GM04503 (cell line): ENCODE measurements around the gene ZER1.
"Not testable (repeated sequence)": the region's sequence is repeated elsewhere in the genome, so short reads cannot be mapped to it uniquely, and the experiment has no call there.

Experiments
- DNase-seq: peaks from one replicate; pipeline ENCODE4 v3.0.0-alpha.2; 2012; ENCODE audit warnings: low read depth

Gene ZER1

DNA sequence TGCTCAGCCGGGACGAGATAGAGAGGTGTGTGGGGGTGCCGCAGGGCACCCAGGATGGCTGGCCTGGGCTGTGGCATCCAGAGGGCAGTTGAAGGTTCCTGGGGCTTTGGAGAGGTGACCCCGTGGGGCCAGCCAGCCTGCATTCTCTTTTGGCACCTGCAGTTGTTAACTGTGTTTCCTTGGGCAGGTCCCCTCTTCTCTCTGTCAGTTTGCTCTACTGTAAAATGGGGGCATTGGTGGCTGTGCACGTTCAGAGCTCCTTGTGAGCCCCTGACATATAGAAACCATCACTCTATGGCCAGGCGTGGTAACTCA, 56.3 kb downstream of the ZER1 start:
- DNase-seq, result no peak

DNA sequence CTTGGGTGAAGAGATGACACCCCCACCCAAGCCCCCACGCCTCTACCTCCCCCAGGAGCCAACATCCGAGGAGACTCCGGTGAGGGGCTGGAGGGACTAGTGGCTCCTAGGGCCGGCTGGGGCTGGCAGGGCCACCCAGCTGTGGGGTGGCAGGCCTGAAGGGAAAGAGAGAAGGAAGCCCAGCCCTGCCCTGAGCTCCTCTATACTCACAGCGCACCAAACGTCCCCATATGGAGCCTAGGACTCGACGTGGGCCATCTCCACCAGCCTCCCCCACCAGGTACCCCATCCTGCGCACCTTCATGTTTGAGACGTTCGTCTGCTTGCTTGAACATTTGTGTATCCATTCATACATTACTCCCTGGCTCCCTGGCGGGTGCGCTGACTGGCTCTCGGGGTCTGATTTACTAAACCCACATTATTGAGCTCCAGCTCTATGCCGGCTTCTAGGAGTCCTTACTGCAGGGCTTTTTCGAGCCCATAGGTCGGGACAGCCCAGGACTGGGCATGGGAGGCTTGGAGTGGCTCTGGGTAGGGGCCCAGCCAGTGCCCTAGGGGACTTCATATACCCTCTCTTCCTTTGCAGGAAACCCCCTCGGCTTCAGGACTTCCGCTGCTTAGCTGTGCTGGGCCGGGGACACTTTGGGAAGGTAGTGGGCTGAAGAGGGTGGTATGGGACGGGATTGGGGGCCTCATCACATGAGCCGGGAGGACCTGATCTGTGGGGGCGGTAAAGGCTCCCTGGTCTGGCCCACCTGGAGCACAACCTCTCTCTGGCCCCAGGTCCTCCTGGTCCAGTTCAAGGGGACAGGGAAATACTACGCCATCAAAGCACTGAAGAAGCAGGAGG, 56.9 kb downstream of the ZER1 start:
- DNase-seq, result no peak

DNA sequence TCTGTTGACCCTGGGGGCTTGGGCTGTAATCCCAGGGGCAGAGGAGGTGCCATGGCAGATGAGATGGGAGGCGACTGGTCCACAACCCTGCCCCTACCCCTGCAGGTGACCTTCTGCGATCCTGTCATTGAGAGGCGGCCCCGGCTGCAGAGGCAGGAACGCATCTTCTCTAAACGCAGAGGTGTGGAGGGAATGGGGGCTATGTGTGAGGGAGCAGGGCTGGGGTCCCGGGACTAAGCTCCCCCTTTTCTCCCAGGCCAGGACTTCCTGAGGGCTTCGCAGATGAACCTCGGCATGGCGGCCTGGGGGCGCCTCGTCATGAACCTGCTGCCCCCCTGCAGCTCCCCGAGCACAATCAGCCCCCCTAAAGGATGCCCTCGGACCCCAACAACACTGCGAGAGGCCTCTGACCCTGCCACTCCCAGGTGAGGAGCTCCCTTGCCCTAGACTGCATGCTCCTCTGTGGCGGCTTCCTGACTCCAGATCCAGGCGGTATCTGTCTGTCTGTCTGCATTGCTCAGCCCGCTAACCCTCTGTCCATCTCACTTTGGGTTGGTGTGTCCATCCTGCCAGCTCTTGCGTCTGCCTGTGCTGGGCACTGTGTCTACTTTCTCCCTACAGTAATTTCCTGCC, 57.7 kb downstream of the ZER1 start:
- DNase-seq, result no peak

DNA sequence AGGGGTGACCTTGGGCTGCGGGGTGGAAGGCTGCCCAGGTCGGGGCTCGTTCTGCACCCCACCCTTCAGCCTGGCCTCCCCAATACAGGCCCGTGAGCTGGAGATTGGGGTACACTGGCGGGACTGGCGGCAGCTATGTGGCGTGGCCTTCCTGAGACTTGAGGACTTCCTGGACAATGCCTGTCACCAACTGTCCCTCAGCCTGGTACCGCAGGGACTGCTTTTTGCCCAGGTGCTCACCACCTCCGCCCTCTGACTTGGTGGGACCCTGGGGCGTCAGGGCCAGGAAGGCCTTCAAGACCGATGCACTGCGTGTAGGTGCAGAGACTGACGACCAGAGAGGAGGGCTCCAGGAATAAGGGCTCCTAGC, 58.3 kb downstream of the ZER1 start:
- DNase-seq, result no peak

DNA sequence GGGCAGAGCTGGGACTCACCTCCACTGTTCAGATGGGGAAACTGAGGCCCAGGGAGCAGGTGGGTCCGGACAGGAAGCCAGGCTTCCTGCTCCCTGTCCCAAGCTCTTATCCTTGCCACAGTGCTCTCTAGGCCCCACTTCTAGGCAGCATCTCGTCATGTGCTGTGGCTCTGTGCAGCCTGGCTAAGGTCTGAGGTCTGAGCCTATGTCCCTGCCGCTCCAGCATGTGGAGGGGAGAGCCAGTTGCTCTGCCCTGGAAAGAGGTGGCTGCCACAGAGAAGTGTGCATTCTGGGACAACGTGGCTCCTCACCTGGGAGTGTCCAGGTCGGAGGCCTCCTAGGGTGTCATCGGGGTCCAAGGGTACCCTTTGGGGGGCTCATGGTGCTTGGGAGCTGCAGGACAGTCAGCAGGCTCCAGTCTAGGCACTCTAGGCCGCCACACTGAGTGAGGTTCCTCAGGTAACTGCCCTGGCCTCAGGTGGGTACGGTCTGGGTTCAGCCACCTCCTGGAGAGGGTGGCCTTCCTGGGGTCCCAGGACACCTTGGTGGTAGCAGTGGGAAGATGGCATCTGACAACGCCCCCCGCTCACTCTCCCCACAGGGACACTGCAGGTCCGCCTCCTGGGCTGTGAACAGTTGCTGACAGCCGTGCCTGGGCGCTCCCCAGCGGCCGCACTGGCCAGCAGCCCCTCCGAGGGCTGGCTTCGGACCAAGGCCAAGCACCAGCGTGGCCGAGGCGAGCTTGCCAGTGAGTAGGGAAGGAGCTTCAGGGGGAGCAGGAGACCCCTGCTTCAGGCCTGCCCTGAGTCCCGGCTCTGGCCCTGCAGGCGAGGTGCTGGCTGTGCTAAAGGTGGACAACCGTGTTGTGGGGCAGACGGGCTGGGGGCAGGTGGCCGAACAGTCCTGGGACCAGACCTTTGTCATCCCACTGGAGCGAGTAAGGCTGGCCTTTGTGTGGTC, 59.0 kb downstream of the ZER1 start:
- DNase-seq, result no peak

DNA sequence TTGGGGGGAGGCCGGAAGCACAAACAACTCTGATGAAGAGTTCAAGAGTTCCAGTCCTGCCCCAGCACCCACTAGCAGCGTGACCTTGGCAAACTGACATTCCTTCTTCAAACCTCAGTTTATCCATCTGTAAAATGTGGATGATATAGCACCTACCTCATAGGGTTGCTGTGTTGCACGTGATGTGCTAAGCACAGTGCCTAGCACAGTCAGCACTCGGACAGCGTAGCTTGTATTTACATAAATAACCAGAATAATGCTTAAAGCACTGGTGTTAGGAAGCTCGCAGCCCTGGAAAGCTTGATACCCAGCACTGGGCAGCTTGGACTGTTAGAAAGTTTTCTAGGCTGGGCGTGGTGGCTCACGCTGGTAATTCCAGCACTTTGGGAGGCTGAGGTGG, 64.3 kb downstream of the ZER1 start:
- no peak for DNase-seq

DNA sequence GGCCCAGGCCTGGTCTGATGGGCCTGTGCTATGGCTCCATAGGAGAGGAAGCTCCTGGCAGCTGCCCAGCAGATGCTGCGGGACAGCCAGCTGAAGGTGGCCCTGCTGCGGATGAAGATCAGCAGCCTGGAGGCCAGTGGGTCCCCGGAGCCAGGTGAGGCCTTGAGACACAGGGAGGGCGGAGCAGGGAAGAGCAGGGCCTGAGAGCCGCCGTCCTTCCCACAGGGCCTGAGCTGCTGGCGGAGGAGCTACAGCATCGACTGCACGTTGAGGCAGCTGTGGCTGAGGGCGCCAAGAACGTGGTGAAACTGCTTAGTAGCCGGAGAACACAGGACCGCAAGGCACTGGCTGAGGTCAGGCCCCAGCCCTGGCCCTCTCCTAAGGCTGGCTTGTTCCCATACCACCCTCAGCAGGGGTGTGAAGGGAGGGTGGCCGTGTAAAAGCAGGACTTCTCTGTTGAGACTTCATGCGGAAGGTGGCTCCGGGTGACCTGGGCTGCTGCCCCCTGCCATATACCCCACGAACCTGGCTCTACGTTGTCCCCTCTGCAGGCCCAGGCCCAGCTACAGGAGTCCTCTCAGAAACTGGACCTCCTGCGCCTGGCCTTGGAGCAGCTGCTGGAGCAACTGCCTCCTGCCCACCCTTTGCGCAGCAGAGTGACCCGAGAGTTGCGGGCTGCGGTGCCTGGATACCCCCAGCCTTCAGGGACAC, 64.9 kb downstream of the ZER1 start:
- no peak for DNase-seq

DNA sequence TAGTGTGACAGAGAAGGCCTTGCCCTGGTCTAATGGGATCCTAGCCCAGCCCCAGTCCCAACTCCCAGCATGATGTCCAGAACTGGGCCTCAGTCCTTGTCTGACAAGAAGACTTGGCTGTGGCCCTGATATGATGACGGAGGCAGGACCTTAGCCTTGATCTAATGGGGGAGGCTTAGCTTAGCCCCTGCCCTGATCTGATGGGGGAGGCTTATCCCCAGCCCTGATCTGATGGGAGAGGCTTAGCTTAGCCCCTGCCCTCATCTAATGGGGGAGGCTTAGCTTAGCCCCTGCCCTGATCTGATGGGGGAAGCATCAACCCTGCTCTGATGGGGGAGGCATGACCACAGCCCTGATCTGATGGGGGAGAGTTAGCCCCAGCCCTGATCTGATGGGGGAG, 65.7 kb downstream of the ZER1 start:
- DNase-seq, result no peak

DNA sequence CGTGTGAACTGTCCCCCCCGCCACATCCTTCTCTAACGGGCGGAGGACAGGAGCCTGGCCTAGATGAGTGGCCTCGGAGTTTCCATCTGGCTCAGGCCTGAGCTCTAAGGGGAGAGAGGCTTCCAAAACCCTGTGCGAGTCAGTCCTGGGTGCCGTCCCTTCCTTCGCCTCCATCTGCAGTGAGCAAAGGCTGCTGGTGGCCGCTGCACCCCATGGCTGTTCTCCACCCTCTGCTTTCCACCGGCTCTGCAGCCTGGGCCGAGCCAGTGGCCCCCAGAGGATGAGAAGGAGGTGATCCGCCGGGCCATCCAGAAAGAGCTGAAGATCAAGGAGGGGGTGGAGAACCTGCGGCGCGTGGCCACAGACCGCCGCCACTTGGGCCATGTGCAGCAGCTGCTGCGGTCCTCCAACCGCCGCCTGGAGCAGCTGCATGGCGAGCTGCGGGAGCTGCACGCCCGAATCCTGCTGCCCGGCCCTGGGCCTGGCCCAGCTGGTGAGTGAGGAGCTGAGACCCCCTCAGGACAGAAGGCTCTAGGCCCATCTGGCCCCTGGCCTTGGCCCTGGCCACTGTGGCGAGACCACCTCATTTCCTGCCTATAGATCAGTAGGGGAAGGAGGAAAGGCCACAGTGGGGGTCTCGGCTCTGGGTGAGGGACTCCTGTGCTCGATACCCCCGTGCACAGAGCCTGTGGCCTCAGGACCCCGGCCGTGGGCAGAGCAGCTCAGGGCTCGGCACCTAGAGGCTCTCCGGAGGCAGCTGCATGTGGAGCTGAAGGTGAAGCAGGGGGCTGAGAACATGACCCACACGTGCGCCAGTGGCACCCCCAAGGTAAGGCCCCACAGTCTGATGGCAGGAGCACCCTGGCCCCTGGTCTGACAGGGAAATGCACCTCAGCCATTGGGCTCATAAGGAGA, 66.4 kb downstream of the ZER1 start:
- no peak for DNase-seq

DNA sequence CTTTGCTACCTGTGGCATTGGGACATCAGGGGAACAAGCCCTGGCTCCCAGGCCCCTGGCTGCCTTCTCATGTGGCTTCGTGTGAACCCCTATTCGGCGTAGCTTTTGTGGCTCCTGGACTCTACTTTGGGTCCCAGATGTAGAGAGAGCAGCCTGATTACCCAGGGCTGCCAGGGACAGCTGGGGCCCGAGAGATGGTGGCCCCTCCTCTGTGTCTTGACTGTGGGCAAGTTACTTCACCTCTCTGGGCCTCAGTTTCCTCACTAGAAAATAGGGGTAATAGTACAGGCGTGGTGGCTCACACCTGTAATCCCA, 67.4 kb downstream of the ZER1 start:
- no peak for DNase-seq

DNA sequence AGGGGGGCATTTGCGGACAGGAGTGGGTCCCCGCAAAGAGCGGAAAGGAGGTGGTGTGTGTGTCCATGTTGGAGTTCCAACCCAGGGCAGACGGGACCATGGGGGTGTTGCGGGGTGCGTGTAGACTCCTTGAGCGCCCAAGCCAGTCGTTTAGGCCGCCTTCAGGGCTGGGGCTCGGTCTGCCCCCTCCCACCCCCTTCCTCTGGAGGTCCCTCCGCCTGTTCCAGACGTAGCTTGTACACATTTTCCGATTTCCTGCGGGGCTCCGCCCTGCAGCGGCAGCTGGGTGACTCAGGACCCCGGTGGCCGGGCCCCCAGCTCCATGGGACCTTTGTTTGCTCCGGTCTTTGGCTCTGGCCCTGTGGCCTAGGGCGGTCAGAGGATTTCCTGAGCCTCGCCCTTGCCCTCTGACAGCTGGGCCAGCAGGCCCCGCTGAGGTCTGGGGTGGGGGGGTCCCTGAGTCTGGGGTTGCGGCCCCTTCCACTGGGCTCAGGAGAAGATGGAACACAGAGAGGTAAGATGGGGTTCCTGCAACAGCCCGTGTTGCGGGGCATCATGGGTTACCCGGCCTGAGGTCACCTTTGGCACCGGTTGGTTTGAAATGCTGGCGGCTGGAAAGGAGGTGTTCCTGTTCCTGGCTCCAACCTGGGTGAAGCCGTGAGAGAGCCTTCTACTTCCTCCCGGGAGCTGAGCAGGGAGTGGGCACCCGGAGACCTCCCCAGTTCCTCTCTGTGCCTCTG, 67.9 kb downstream of the ZER1 start:
- no peak for DNase-seq

DNA sequence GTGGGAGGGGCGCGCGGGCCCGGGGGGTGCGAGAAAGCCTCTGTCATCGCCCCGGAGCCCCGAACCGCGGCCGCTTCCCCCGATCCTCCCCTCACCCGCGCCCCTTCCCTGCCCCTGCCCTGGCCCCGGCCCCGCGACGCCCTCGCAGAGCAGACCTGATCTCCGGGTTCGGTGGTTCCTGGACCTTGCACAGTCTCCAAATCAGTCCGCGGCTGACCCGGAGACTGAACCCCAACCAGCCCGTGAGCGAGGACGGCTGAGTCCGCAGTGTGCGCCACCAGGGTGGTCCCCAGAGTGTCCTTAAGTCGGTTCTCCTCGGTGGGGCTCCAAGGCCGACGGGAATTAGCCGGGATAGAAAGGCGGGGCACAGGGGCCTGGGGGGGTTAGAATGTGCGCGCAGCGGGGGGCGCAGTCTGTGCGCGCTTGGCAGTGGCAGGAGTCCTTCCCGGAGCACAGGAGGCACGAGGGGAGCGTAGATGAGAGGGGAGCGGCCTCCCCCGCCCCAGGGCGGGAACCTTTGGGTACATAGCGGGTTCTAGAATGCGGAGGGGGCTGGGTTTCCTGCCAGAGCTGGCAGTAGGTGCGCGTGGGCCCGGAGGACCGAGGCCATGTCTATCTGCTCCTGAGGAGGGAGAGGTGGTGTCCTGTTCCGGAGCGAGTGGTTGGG, 68.6 kb downstream of the ZER1 start:
- no peak for DNase-seq

DNA sequence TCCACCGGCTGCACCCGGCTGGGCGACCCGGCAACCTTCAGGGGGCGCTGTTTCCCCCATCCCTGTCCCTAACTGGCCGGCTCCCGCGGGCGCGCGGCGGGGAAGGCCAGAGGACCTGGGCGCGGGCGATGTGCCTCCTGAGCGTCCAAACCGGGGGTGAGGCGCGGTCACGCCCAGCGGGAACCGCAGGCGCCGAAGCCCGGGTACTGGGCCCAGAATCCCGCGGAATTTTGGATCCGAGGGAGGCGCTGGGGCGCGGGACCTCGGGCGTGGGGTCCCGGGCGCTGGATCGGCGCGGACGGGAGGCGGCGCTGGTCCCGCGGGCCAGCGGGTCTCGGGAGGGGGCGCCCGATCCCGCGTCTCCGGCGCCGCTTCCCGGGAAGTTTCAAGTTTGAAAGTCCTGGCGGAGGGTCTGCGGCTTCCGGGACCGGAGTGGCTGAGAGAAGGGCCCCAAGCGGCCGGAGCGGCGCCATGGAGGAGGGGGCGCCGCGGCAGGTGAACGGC, 69.2 kb downstream of the ZER1 start, which contains the start of gene PKN3:
TSS of gene PKN3 (plus strand) at position 59 of the 504 bp plus-strand sequence. CDS start at position 472, 413 bp downstream.
- no peak for DNase-seq

DNA sequence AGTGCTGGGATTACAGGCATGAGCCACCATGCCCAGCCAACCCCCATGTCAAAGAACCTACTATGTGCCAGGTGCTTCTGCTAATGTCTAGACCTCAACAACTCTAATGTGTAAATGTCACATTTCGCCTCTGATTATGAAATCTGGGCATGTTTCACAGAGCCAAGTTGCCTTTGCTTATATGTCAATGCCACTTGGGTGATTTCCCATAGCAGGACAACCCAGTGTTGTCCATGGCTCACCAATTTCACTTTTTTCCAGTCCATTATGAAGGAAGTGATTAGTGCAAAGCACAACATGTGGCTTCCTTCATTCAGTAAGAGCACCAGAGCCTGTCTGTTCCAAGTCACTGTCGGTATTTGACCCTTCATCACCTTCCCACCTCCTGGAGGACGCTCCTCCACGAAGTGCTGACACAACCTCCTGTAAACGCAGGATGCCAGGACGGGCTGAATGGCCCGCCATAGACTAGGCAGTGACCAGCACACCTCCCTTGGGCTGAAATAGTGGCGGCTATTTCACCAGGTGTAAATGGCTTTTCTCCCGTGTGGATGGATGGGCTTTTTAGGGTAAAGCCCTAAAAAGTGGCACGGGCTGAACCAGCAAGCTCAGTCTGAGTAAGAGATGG, 70.4 kb downstream of the ZER1 start:
- no peak for DNase-seq

DNA sequence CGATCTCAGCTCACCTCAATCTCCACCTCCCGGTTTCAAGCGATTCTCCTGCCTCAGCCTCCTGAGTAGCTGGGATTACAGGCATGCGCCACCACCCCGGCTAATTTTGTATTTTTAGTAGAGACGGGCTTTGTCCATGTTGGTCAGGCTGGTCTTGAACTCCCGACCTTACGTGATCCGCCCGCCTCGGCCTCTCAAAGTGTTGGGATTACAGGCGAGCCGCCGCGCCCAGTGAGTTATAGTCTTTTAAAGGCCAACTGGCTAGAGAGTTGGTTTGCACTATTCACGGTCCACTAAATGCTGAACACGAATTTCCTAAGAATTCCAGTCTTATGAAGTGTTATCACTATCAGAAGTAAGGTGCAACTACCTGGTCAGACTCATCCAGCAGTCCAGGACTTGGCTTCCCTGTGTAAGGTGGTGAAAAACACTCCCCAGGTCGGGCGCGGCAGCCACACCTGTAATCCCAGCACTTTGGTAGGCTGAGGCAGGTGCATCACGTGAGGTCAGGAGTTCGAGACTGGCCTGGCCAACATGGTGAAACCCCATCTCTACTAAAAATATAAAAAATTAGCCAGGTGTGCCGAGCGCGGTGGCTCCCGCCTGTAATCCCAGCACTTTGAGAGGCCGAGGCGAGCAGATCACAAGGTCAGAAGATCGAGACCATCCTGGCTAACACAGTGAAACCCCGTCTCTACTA, 72.5 kb downstream of the ZER1 start:
- not testable (repeated sequence) for DNase-seq

DNA sequence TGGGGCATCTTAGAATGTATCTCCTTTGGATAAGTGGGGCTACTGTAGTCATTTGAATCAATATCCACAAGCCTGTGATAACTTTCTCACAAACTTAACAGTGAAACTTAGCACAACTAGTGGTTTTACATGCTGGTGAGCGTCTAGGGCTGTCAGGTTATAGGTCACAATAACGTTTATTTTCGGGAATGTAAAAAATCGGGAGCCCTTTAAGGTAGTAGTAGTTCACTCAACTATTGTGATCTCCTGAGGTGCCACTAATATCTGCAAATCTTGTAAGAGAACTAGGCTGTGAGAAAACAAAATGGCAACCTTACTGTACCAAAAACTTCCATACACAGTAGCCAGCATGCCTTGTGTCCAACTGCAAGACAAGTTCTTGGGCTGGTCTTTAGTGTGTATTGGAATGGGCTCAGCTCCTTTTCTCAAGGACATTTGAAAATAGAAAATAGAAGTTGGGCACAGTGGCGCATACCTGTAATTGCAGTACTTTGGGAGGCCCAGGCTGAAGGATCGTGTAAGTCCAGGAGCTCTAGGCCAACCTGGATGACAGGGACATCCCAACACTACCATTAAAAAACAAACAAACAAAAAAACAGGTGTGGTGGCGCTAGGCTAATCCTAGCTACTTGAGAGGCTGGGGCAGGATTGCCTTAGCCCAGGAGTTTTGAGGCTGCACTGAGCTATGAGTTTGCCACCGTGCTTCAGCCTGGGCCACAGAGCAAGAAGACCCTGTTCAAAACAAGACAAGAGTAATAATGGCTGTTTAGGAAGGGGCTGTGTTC, 74.6 kb downstream of the ZER1 start:
- no peak for DNase-seq

DNA sequence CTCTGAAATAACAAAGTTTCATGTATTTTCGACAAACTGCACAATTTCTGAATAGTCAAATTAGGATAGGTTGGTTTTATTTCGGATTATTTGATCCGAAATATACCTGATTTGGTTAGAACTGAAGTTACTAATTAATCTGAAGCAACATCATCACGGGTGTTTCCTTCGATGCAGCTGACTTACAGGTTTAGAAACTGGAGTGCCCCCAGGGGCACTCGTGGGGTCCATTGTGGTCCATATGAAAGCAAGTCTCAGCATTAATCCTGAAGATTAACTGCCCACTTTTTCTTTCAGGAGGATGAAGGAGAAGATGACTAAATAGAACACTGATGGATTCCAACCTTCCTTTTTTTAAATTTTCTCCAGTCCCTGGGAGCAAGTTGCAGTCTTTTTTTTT, 77.4 kb downstream of the ZER1 start:
- DNase-seq, result no peak

DNA sequence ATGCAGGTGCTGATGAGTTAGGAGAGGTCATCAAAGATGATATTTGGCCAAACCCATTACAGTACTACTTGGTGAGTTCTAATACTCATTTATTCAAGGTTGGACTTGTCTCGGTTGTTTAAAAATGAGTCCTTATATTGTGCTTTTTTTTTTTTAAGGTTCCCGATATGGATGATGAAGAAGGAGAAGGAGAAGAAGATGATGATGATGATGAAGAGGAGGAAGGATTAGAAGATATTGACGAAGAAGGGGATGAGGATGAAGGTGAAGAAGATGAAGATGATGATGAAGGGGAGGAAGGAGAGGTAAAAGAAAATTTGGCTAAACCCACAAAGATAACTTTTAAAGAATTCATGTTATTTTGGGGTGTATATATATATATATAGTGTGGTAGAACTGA, 78.0 kb downstream of the ZER1 start:
- DNase-seq, result not testable (repeated sequence)
